HepG2 (cell line): ENCODE results near the gene TMEM129. TPM values are rescaled to one million over a fixed set of nuclear protein-coding genes. Genes with fewer than 3 reads are reported as not detected.

ENCODE experiments used
- HES4 ChIP-seq: sonication (generic); formaldehyde crosslinking; IDR thresholded peaks from 2 replicates; pipeline ENCODE4 v1.9.0; 2021; ENCODE audit warnings: mild to moderate bottlenecking, missing genetic modification reagents, borderline replicate concordance
- MED13 ChIP-seq: sonication (generic); formaldehyde crosslinking; IDR thresholded peaks from 2 replicates; pipeline ENCODE4 v1.5.0; 2020; ENCODE audit warnings: missing genetic modification reagents
- MEF2D ChIP-seq: sonication (generic); formaldehyde crosslinking; IDR thresholded peaks from 2 replicates; pipeline ENCODE4 v1.5.1; 2020; ENCODE audit warnings: mild to moderate bottlenecking, missing genetic modification reagents
- MEIS1 ChIP-seq: sonication (generic); formaldehyde crosslinking; IDR thresholded peaks from 2 replicates; pipeline ENCODE4 v1.9.0; 2021; ENCODE audit warnings: mild to moderate bottlenecking, missing genetic modification reagents, moderate library complexity, borderline replicate concordance
- MLLT10 ChIP-seq: sonication (generic); formaldehyde crosslinking; IDR thresholded peaks from 2 replicates; pipeline ENCODE4 v1.4.0; 2020; ENCODE audit warnings: missing genetic modification reagents
- NR1H2 ChIP-seq: sonication (generic); formaldehyde crosslinking; IDR thresholded peaks from 2 replicates; pipeline ENCODE4 v1.8.1; 2022; ENCODE audit warnings: low read depth, missing genetic modification reagents, borderline replicate concordance
- NR2F6 ChIP-seq, 2 experiments: IDR thresholded peaks; 2 replicates each; pipeline ENCODE4 v1.6.1; 2016; ENCODE audit warnings: antibody characterized with exemption in 1 of 2, mild to moderate bottlenecking in 1 of 2
- RBAK ChIP-seq: sonication (generic); formaldehyde crosslinking; IDR thresholded peaks from 2 replicates; pipeline ENCODE4 v1.5.1; 2020; ENCODE audit warnings: mild to moderate bottlenecking, missing genetic modification reagents
- TEAD2 ChIP-seq: sonication (generic); formaldehyde crosslinking; IDR thresholded peaks from 2 replicates; pipeline ENCODE4 v1.9.0; 2021; ENCODE audit warnings: missing genetic modification reagents
- TP53 ChIP-seq: sonication (generic); formaldehyde crosslinking; conservative IDR thresholded peaks from 2 replicates; pipeline ENCODE4 v1.4.0; 2020; ENCODE audit warnings: missing genetic modification reagents
- ZBTB46 ChIP-seq: sonication (generic); formaldehyde crosslinking; IDR thresholded peaks from 2 replicates; pipeline ENCODE4 v1.4.0; 2020; ENCODE audit warnings: mild to moderate bottlenecking, missing genetic modification reagents, borderline replicate concordance
- ZNF317 ChIP-seq: sonication (generic); formaldehyde crosslinking; IDR thresholded peaks from 2 replicates; pipeline ENCODE4 v1.5.0; 2020; ENCODE audit warnings: mild to moderate bottlenecking, missing genetic modification reagents
- ZNF549 ChIP-seq: sonication (generic); formaldehyde crosslinking; IDR thresholded peaks from 2 replicates; pipeline ENCODE4 v1.5.0; 2020; ENCODE audit warnings: missing genetic modification reagents
- polyA plus RNA-seq, 8 experiments: library from polyadenylated mRNA; depleted of rRNA in 3 of 8; stranded (reverse) in 7 of 8; unstranded in 1 of 8; fragments of >200 nt; fragmentation: Illumina TruSeq in 4 of 8; extraction: Trizol in 4 of 8; gene quantifications; 2 replicates each; pipeline versions ENCODE4 v1.2.1 to v1.2.3, GENCODE V29; 2011 to 2016; ENCODE audit warnings: low read depth in 4 of 8, missing spikeins in 1 of 8, mixed read lengths in 1 of 8; ENCODE audit not compliant: insufficient read depth in 1 of 8
- total RNA-seq, 5 experiments: library from RNA; depleted of rRNA; stranded (reverse); fragments of >200 nt; fragmentation: Illumina TruSeq; extraction: Trizol; gene quantifications; 2 replicates each; pipeline ENCODE4 v1.2.3, GENCODE V29; 2016; ENCODE audit warnings: low read depth in 1 of 5
- TF ChIP-seq, protein P1 (sequence below): sonication (generic); formaldehyde crosslinking; IDR thresholded peaks from 2 replicates; pipeline ENCODE4 v1.5.1; 2020; ENCODE audit warnings: mild to moderate bottlenecking, missing genetic modification reagents, borderline replicate concordance
- TF ChIP-seq, protein P2 (sequence below): sonication (generic); formaldehyde crosslinking; IDR thresholded peaks from 2 replicates; pipeline ENCODE4 v1.5.1; 2020; ENCODE audit warnings: missing genetic modification reagents, mild to moderate bottlenecking, borderline replicate concordance
- TF ChIP-seq, protein P3 (sequence below): IDR thresholded peaks from 2 replicates; pipeline ENCODE4 v1.6.1; 2016; ENCODE audit warnings: mild to moderate bottlenecking, missing biosample characterization, missing genetic modification reagents

Gene TMEM129
- total and polyA plus RNA-seq, 2 of the 13 experiments (the other 11 are each of a cell fraction or from before 2014, with no cell fraction given): 19.0 to 25.8 TPM

DNA sequence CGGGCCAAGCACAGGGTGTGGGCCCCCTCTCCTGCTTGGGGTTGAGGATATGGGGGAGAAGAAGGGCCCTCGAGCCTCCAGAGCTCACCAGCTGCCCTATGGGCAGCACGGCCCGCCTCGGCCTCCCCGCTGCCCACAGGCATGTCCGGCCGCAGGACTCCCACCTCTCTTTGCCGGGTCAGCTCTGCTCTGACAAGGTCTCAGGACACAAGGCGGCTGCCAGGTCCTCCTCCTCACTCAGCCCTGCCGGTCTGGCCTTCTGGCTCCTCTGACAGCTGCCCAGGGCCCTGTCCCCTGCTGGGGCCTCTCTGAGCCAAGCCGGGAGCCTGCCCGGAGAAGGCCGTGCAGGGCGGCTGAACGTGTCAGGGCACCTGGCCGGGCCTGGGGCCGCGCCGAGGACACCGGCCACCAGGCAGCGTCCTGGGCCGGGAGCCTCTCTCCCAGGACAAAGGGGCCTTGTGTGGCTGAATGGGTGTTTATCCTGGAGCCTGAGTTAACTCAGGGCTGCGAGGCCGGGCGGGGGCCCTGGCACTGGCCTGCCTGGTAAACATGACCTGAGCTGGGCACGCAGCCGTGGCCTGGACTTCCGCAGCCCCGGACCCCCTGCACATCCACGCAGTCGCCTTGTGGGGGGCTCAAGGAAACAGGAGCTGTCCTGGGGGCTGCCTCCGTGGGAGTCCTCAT is 25.9 kb upstream of the TMEM129 start (continued):
- TF ChIP-seq, protein P1, sequence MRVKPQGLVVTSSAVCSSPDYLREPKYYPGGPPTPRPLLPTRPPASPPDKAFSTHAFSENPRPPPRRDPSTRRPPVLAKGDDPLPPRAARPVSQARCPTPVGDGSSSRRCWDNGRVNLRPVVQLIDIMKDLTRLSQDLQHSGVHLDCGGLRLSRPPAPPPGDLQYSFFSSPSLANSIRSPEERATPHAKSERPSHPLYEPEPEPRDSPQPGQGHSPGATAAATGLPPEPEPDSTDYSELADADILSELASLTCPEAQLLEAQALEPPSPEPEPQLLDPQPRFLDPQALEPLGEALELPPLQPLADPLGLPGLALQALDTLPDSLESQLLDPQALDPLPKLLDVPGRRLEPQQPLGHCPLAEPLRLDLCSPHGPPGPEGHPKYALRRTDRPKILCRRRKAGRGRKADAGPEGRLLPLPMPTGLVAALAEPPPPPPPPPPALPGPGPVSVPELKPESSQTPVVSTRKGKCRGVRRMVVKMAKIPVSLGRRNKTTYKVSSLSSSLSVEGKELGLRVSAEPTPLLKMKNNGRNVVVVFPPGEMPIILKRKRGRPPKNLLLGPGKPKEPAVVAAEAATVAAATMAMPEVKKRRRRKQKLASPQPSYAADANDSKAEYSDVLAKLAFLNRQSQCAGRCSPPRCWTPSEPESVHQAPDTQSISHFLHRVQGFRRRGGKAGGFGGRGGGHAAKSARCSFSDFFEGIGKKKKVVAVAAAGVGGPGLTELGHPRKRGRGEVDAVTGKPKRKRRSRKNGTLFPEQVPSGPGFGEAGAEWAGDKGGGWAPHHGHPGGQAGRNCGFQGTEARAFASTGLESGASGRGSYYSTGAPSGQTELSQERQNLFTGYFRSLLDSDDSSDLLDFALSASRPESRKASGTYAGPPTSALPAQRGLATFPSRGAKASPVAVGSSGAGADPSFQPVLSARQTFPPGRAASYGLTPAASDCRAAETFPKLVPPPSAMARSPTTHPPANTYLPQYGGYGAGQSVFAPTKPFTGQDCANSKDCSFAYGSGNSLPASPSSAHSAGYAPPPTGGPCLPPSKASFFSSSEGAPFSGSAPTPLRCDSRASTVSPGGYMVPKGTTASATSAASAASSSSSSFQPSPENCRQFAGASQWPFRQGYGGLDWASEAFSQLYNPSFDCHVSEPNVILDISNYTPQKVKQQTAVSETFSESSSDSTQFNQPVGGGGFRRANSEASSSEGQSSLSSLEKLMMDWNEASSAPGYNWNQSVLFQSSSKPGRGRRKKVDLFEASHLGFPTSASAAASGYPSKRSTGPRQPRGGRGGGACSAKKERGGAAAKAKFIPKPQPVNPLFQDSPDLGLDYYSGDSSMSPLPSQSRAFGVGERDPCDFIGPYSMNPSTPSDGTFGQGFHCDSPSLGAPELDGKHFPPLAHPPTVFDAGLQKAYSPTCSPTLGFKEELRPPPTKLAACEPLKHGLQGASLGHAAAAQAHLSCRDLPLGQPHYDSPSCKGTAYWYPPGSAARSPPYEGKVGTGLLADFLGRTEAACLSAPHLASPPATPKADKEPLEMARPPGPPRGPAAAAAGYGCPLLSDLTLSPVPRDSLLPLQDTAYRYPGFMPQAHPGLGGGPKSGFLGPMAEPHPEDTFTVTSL (CRISPR knock-in tag): peak; percentile 35; the same call in 1 of the 2 replicates
- TF ChIP-seq MED13 (CRISPR knock-in tag): peak; percentile 24; the same call in 1 of the 2 replicates
- TF ChIP-seq, protein P2, sequence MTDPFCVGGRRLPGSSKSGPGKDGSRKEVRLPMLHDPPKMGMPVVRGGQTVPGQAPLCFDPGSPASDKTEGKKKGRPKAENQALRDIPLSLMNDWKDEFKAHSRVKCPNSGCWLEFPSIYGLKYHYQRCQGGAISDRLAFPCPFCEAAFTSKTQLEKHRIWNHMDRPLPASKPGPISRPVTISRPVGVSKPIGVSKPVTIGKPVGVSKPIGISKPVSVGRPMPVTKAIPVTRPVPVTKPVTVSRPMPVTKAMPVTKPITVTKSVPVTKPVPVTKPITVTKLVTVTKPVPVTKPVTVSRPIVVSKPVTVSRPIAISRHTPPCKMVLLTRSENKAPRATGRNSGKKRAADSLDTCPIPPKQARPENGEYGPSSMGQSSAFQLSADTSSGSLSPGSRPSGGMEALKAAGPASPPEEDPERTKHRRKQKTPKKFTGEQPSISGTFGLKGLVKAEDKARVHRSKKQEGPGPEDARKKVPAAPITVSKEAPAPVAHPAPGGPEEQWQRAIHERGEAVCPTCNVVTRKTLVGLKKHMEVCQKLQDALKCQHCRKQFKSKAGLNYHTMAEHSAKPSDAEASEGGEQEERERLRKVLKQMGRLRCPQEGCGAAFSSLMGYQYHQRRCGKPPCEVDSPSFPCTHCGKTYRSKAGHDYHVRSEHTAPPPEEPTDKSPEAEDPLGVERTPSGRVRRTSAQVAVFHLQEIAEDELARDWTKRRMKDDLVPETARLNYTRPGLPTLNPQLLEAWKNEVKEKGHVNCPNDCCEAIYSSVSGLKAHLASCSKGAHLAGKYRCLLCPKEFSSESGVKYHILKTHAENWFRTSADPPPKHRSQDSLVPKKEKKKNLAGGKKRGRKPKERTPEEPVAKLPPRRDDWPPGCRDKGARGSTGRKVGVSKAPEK (CRISPR knock-in tag): no peak
- 0 out of 2 replicates have a peak, but pooled peaks have one; percentile 61 for TF ChIP-seq MEIS1 (CRISPR knock-in tag)
- TF ChIP-seq, protein P3, sequence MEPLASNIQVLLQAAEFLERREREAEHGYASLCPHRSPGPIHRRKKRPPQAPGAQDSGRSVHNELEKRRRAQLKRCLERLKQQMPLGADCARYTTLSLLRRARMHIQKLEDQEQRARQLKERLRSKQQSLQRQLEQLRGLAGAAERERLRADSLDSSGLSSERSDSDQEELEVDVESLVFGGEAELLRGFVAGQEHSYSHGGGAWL (CRISPR knock-in tag): 0 out of 2 replicates have a peak, but pooled peaks have one; percentile 47
- no peak for TF ChIP-seq MLLT10 (CRISPR knock-in tag)
- TF ChIP-seq HES4 (CRISPR knock-in tag): peak; percentile 67; the same call in 1 of the 2 replicates
- peak; percentile 67 for TF ChIP-seq NR2F6 (IDR thresholded peaks at IDR 0.05)
- peak; percentile 82 for TF ChIP-seq NR2F6 (CRISPR knock-in tag; IDR thresholded peaks at IDR 0.05)
- 0 out of 2 replicates have a peak, but pooled peaks have one; percentile 73 for TF ChIP-seq TEAD2
- no peak for TF ChIP-seq ZBTB46 (CRISPR knock-in tag)
- TF ChIP-seq TP53 (CRISPR knock-in tag): peak; percentile 94
- 0 out of 2 replicates have a peak, but pooled peaks have one; percentile 42 for TF ChIP-seq ZNF549 (CRISPR knock-in tag)
- no peak for TF ChIP-seq NR1H2 (CRISPR knock-in tag)
- peak; percentile 26; the same call in 1 of the 2 replicates for TF ChIP-seq ZNF317 (CRISPR knock-in tag)
- TF ChIP-seq MEF2D: 0 out of 2 replicates have a peak, but pooled peaks have one; percentile 35
- no peak for TF ChIP-seq RBAK
